Stimulated activated CD4-positive, alpha-beta T cell treated with anti-CD3 and anti-CD28 coated beads, Interleukin-1b, Interleukin-23, amount 100 ng/mL, for 24 hours (primary cell): ENCODE measurements around the gene BCL10.

Experiments used
- DNase-seq, 4 experiments: peaks; one replicate each; pipeline ENCODE4 v3.0.0-alpha.2; 2020; ENCODE audit warnings: low read depth in 4 of 4, low spot score in 1 of 4

The BCL10 gene

GRCh38 chr1:85224734-85225623 lies 51.5 kb downstream of the BCL10 start:
- DNase-seq = no peak

- no peak for DNase-seq
Observed at GRCh38 chr1:85224295-85224694, 52.1 kb downstream of the BCL10 start.

- no peak for DNase-seq
Observed at GRCh38 chr1:85223334-85223733, 53.1 kb downstream of the BCL10 start.

- no peak for DNase-seq
Observed at GRCh38 chr1:85220756-85221201, 55.7 kb downstream of the BCL10 start.

GRCh38 chr1:85219853-85220610 lies 56.4 kb downstream of the BCL10 start:
- no peak for DNase-seq

- DNase-seq = no peak
Observed at GRCh38 chr1:85216697-85217096, 59.7 kb downstream of the BCL10 start.
